Skeletal muscle tissue (tissue), 4 donors: ENCODE results near the gene SPACA1. TPM values are rescaled to one million over a fixed set of nuclear protein-coding genes. Genes with fewer than 3 reads are reported as not detected.

Experiments
- H3K27ac ChIP-seq: one replicate; pipeline ENCODE4 v1.7.0; 2013; ENCODE audit warnings: mild to moderate bottlenecking, low read depth, low read length, inconsistent platforms
- H3K27me3 ChIP-seq, 3 donors: one replicate each; pipeline ENCODE4 v1.7.0; 2013; ENCODE audit warnings: low read length in 3 of 3; ENCODE audit not compliant: control insufficient read depth in 3 of 3, insufficient read depth in 3 of 3
- H3K36me3 ChIP-seq, 3 donors: one replicate each; pipeline ENCODE4 v1.7.0; 2013; ENCODE audit warnings: low read length in 3 of 3; ENCODE audit not compliant: control insufficient read depth in 3 of 3, insufficient read depth in 3 of 3
- H3K4me1 ChIP-seq, 3 donors: one replicate each; pipeline ENCODE4 v1.7.0; 2013; ENCODE audit warnings: low read length in 3 of 3, mild to moderate bottlenecking in 3 of 3; ENCODE audit not compliant: control insufficient read depth in 3 of 3, insufficient read depth in 3 of 3
- H3K4me3 ChIP-seq, 3 donors: one replicate each; pipeline ENCODE4 v1.7.0; 2013; ENCODE audit warnings: low read length in 3 of 3
- H3K9ac ChIP-seq, 3 donors: one replicate each; pipeline ENCODE4 v1.7.0; 2013; ENCODE audit warnings: low read length in 3 of 3, mild to moderate bottlenecking in 3 of 3, moderate library complexity in 2 of 3, low read depth in 1 of 3
- H3K9me3 ChIP-seq, 3 donors: one replicate each; pipeline ENCODE4 v1.7.0; 2013; ENCODE audit warnings: low read length in 3 of 3; ENCODE audit not compliant: control insufficient read depth in 3 of 3
- total RNA-seq: library from RNA; depleted of rRNA; stranded (reverse); fragments of >200 nt; gene quantifications from one replicate; pipeline ENCODE4 v1.2.3, GENCODE V29; 2014
- donor health status: Osteomylitis.

Gene SPACA1
- total RNA-seq, 1 donor from 2014 or later, result not detected

- no peak overlapping the region for H3K27ac ChIP-seq
- no peak overlapping the region for H3K4me3 ChIP-seq
- no peaks in the 10 kb centered on the region for H3K4me1 ChIP-seq
- no peaks in the 10 kb centered on the region for H3K9me3 ChIP-seq
- H3K9ac ChIP-seq, result no peak overlapping the region
- no peaks in the 10 kb centered on the region for H3K27me3 ChIP-seq
- H3K36me3 ChIP-seq, result no peaks in the 10 kb centered on the region
Observed at GRCh38 chr6:88077305-88077704, 29.7 kb downstream of the SPACA1 start.

DNA sequence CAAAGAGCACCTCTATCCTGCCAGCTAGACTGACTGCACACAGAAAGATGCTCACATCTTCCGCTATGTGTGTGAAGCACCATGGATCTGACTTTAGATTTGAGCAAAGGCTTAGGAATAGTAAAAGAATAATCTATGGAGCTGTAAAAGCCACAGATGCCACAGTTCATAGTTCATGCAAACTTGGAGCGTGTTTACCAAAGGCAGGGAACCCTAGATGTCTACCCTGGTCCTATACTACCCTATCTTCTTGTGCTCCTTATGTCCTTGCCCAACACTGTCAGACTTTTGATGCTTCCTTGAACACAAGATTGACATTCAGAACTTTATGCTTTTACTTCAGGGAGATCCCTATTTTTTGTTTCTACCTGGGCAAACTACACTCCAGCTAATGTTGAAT lies 39.2 kb downstream of the SPACA1 start:
- no peaks in the 10 kb centered on the region for H3K36me3 ChIP-seq
- no peak overlapping the region for H3K27ac ChIP-seq
- H3K4me1 ChIP-seq, result no peaks in the 10 kb centered on the region
- H3K9me3 ChIP-seq, result peaks cover 0 to 2% (median 0%) of the 10 kb centered on the region in 3 donors
- no peak overlapping the region for H3K4me3 ChIP-seq
- H3K27me3 ChIP-seq, result no peaks in the 10 kb centered on the region
- no peak overlapping the region for H3K9ac ChIP-seq

- no peaks in the 10 kb centered on the region for H3K4me1 ChIP-seq
- no peak overlapping the region for H3K27ac ChIP-seq
- no peak overlapping the region for H3K9ac ChIP-seq
- H3K9me3 ChIP-seq, result no peaks in the 10 kb centered on the region
- no peaks in the 10 kb centered on the region for H3K27me3 ChIP-seq
- H3K4me3 ChIP-seq, result no peak overlapping the region
- no peaks in the 10 kb centered on the region for H3K36me3 ChIP-seq
Observed at GRCh38 chr6:88089708-88090107, 42.1 kb downstream of the SPACA1 start.

- Histone ChIP-seq H3K9ac (no peak overlapping the region), H3K4me3 (no peak overlapping the region), H3K27ac (no peak overlapping the region), H3K36me3 (no peaks in the 10 kb centered on the region), H3K27me3 (no peaks in the 10 kb centered on the region), H3K4me1 (no peaks in the 10 kb centered on the region), H3K9me3 (no peaks in the 10 kb centered on the region)
Observed at GRCh38 chr6:88105741-88106340, 58.2 kb downstream of the SPACA1 start.

- Histone ChIP-seq H3K27ac (no peak overlapping the region), H3K9ac (no peak overlapping the region), H3K9me3 (no peaks in the 10 kb centered on the region), H3K27me3 (no peaks in the 10 kb centered on the region), H3K4me3 (no peak overlapping the region), H3K36me3 (no peaks in the 10 kb centered on the region), H3K4me1 (no peaks in the 10 kb centered on the region)
Observed at GRCh38 chr6:88107241-88107640, 59.6 kb downstream of the SPACA1 start.

DNA sequence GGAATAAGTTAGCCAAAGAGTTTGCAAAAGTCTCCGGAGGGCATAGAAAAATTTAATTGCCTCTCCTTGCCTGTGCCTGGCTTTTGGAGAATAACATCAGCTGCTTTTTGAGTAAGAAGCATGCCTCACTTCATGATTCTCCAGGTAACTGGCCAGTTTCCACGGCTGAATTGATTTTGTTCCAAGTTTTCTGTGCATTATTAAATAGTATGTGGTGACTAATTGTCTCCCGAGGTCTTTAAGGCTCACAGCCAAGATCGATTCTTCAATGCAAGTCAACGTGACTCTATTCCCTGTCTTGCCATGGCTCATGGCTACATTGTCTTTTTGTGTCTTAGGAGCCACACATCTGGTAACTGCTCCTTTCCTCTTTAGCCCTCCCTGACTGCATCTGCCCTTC lies 64.3 kb downstream of the SPACA1 start:
- no peak overlapping the region for H3K4me3 ChIP-seq
- H3K4me1 ChIP-seq, result no peaks in the 10 kb centered on the region
- H3K9me3 ChIP-seq, result no peaks in the 10 kb centered on the region
- H3K27me3 ChIP-seq, result no peaks in the 10 kb centered on the region
- H3K9ac ChIP-seq, result no peak overlapping the region
- no peak overlapping the region for H3K27ac ChIP-seq
- H3K36me3 ChIP-seq, result no peaks in the 10 kb centered on the region

- Histone ChIP-seq H3K9me3 (no peaks in the 10 kb centered on the region), H3K4me1 (no peaks in the 10 kb centered on the region), H3K9ac (no peak overlapping the region), H3K27ac (no peak overlapping the region), H3K4me3 (no peak overlapping the region), H3K27me3 (no peaks in the 10 kb centered on the region), H3K36me3 (no peaks in the 10 kb centered on the region)
Observed at GRCh38 chr6:88114838-88115237, 67.2 kb downstream of the SPACA1 start.

GRCh38 chr6:88115307-88115706 lies 67.7 kb downstream of the SPACA1 start:
- Histone ChIP-seq H3K4me3 (no peak overlapping the region), H3K9ac (no peak overlapping the region), H3K4me1 (no peaks in the 10 kb centered on the region), H3K36me3 (no peaks in the 10 kb centered on the region), H3K9me3 (no peaks in the 10 kb centered on the region), H3K27ac (no peak overlapping the region), H3K27me3 (no peaks in the 10 kb centered on the region)

DNA sequence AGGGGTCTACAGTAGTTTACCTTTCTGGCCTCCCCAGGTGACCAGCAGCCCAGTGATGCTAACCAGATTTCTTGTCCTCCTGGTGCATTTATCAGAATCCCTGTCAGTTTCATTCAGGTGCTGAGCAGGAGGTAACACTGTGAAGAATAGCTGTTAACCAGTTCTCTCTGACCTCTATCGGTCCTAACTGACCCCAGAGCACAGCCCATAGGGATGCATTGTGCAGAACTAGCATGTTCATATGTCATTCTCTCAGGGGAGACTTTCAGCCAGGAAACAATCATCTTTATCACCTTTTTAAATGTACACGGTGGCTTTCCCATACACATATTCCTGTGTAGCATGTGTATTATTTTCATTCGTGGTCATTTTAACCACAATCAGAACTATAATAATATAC lies 68.6 kb downstream of the SPACA1 start:
- Histone ChIP-seq H3K27me3 (no peaks in the 10 kb centered on the region), H3K36me3 (no peaks in the 10 kb centered on the region), H3K4me3 (no peak overlapping the region), H3K9ac (no peak overlapping the region), H3K4me1 (no peaks in the 10 kb centered on the region), H3K27ac (no peak overlapping the region), H3K9me3 (no peaks in the 10 kb centered on the region)
